ENCODE data around the gene CFAP65. TPM values are rescaled to one million over a fixed set of nuclear protein-coding genes. Genes with fewer than 3 reads are reported as not detected.
A peak's percentile ranks its signal among the peaks of the same experiment; 100 is the strongest.

CFAP65 gene
- total and polyA plus RNA-seq, 2 of the 13 experiments (the other 11 are each of a cell fraction or from before 2014, with no cell fraction given), result 0.05 TPM; not detected in 1

GRCh38 chr2:218979846-218980734 is 61.2 kb downstream of the CFAP65 start (continued):
- TF ChIP-seq MYPOP (CRISPR knock-in tag; IDR thresholded peaks at IDR 0.05) (peak; percentile 100), IKZF5 (CRISPR knock-in tag; IDR thresholded peaks at IDR 0.05) (peak; percentile 41; the same call in 1 of the 2 replicates), ZBTB39 (CRISPR knock-in tag; IDR thresholded peaks at IDR 0.05) (no peak), ZBTB3 (CRISPR knock-in tag; IDR thresholded peaks at IDR 0.05; ENCODE audit: borderline replicate concordance, low read depth) (no peak), ZNF382 (CRISPR knock-in tag; IDR thresholded peaks at IDR 0.05; ENCODE audit: borderline replicate concordance) (no peak), ZNF703 (CRISPR knock-in tag; IDR thresholded peaks at IDR 0.05; ENCODE audit: borderline replicate concordance) (no peak), TAF15 (IDR thresholded peaks at IDR 0.05; ENCODE audit: low read depth, low read length, poor library complexity, severe bottlenecking) (peak; percentile 80), PATZ1 (CRISPR knock-in tag; IDR thresholded peaks at IDR 0.05) (peak; percentile 74), KDM1A (CRISPR knock-in tag; IDR thresholded peaks at IDR 0.05) (no peak), ZNF788 (CRISPR knock-in tag; IDR thresholded peaks at IDR 0.05; ENCODE audit: borderline replicate concordance) (no peak), ZNF501 (CRISPR knock-in tag; IDR thresholded peaks at IDR 0.05) (no peak), PAX8 (CRISPR knock-in tag; IDR thresholded peaks at IDR 0.05; ENCODE audit: borderline replicate concordance) (no peak), ZBTB7A (CRISPR knock-in tag; IDR thresholded peaks at IDR 0.05) (peak; percentile 45; the same call in 1 of the 2 replicates), RBM39 (IDR thresholded peaks at IDR 0.05; ENCODE audit: low read depth, low read length, poor library complexity, severe bottlenecking) (no peak), ELK4 (CRISPR knock-in tag; IDR thresholded peaks at IDR 0.05; ENCODE audit: borderline replicate concordance) (no peak), SP5 (CRISPR knock-in tag; IDR thresholded peaks at IDR 0.05; ENCODE audit: borderline replicate concordance, low read depth) (no peak), ZSCAN30 (CRISPR knock-in tag; IDR thresholded peaks at IDR 0.05) (no peak), ZNF780A (CRISPR knock-in tag; IDR thresholded peaks at IDR 0.05) (no peak), ZBTB34 (CRISPR knock-in tag; IDR thresholded peaks at IDR 0.05) (no peak)

Data from HepG2 (cell line).